ENCODE measurements around the gene MRFAP1.
"Not testable (repeated sequence)": the region's sequence is repeated elsewhere in the genome, so short reads cannot be mapped to it uniquely, and the experiment has no call there.

The MRFAP1 gene

DNA sequence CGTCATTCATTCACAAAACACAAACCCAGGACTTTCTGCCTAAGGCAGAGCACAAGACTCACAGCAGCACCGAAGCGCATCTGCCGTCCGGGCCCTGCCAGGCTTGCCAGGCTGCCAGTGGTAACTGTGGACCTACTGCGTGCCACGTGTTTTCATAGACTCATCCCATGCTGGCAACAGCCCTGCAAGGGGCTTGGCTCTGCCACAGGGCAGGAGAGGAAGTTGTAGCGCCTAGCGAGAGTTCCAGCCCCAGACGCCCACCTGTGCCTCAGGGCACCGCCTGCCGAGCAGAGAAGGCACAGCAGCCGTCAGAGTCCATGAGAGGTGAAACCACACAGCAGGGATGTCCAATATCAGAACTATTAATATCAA lies 18.9 kb upstream of the MRFAP1 start:
- TF ChIP-seq, protein P1, sequence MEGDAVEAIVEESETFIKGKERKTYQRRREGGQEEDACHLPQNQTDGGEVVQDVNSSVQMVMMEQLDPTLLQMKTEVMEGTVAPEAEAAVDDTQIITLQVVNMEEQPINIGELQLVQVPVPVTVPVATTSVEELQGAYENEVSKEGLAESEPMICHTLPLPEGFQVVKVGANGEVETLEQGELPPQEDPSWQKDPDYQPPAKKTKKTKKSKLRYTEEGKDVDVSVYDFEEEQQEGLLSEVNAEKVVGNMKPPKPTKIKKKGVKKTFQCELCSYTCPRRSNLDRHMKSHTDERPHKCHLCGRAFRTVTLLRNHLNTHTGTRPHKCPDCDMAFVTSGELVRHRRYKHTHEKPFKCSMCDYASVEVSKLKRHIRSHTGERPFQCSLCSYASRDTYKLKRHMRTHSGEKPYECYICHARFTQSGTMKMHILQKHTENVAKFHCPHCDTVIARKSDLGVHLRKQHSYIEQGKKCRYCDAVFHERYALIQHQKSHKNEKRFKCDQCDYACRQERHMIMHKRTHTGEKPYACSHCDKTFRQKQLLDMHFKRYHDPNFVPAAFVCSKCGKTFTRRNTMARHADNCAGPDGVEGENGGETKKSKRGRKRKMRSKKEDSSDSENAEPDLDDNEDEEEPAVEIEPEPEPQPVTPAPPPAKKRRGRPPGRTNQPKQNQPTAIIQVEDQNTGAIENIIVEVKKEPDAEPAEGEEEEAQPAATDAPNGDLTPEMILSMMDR (IDR thresholded peaks at IDR 0.05; ENCODE audit: low read depth, low read length) = no peak
- DNase-seq = no peak
- H3K4me3 ChIP-seq (ENCODE audit: low read depth, low read length) = no peak overlapping the region
- H3K9me3 ChIP-seq (ENCODE audit: severe bottlenecking) = no peaks in the 10 kb centered on the region
- H3K27me3 ChIP-seq (ENCODE audit: insufficient read depth, low read depth, severe bottlenecking) = no peaks in the 10 kb centered on the region
- peaks cover 9% of the 10 kb centered on the region for H3K36me3 ChIP-seq
- no peak overlapping the region for H3K27ac ChIP-seq

DNA sequence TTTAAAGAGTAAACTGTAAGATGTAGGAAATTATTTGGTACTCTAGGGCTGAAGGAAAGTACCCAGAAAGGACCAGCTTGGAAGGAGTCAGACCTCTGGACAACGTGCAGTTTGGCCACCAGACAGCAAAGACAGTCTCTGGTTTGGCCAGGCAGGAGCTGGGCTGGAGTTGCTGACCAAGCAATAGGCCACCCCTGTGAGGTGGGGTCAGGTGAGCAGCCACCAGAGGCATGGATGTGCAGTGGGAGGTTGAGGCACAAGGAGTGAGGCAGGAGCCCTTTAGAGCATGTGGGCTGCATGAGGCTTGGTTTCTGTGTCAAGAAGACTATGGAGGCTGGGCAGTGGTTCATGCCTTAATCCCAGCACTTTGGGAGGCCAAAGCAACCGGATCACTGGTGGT lies 17.7 kb upstream of the MRFAP1 start:
- peaks cover 2% of the 10 kb centered on the region; the same call in 1 of the 2 replicates for H3K36me3 ChIP-seq
- TF ChIP-seq, protein P1 (IDR thresholded peaks at IDR 0.05; ENCODE audit: low read depth, low read length) = no peak
- no peak for DNase-seq

DNA sequence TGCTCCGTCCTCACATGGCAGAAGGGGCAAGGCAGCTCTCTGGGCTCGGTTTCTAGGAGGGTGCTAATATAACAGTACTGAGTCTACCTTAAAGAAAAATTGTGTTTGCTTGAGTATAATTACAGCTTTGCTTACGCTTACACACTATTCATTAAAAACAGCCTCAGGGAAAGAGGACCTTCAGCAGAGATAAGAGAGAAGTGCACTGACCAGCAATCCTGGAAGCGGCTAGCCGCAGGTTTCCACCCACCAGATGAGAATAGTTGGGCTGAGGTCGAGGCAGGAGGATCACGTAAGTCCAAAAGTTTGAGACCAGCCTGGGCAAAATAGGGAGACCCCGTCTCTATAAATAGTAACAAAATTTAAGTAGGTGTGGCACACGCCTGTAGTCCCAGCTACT lies 15.2 kb upstream of the MRFAP1 start:
- DNase-seq = no peak
- H3K27ac ChIP-seq = no peak overlapping the region
- TF ChIP-seq, protein P1 (IDR thresholded peaks at IDR 0.05; ENCODE audit: low read depth, low read length) = no peak

More for the DNA sequence above, 17.7 kb upstream of the MRFAP1 start:
- no peaks in the 10 kb centered on the region for H3K27me3 ChIP-seq (ENCODE audit: insufficient read depth, low read depth, severe bottlenecking)
- no peaks in the 10 kb centered on the region for H3K9me3 ChIP-seq (ENCODE audit: severe bottlenecking)
- H3K4me3 ChIP-seq (ENCODE audit: low read depth, low read length) = no peak overlapping the region
- H3K27ac ChIP-seq = no peak overlapping the region

DNA sequence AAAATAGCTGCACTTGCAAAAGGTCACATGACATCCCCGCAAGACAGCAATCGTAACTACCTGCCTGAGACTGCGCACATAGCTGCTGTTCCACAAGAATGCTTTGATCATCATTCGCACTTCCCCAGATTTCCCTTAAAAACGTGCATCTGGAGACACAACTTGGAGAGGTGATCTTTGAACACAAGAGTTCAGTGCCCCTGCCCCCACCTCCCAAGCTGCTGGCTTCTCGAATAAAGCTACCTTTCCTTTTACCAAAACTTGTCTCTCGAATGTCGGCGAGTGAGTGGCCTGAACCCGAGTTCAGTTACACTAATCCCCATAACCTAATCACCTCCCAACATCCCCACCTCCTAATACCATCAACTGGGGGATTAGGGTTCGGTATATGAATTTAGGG lies 14.4 kb upstream of the MRFAP1 start:
- Histone ChIP-seq H3K27ac (no peak overlapping the region), H3K27me3 (ENCODE audit: insufficient read depth, low read depth, severe bottlenecking) (no peaks in the 10 kb centered on the region), H3K36me3 (no peaks in the 10 kb centered on the region), H3K9me3 (ENCODE audit: severe bottlenecking) (no peaks in the 10 kb centered on the region), H3K4me3 (ENCODE audit: low read depth, low read length) (no peak overlapping the region)
- TF ChIP-seq, protein P1 (IDR thresholded peaks at IDR 0.05; ENCODE audit: low read depth, low read length) = no peak
- no peak for DNase-seq

More for the DNA sequence above, 15.2 kb upstream of the MRFAP1 start:
- Histone ChIP-seq H3K9me3 (ENCODE audit: severe bottlenecking) (no peaks in the 10 kb centered on the region), H3K4me3 (ENCODE audit: low read depth, low read length) (no peak overlapping the region), H3K27me3 (ENCODE audit: insufficient read depth, low read depth, severe bottlenecking) (no peaks in the 10 kb centered on the region), H3K36me3 (no peaks in the 10 kb centered on the region)

DNA sequence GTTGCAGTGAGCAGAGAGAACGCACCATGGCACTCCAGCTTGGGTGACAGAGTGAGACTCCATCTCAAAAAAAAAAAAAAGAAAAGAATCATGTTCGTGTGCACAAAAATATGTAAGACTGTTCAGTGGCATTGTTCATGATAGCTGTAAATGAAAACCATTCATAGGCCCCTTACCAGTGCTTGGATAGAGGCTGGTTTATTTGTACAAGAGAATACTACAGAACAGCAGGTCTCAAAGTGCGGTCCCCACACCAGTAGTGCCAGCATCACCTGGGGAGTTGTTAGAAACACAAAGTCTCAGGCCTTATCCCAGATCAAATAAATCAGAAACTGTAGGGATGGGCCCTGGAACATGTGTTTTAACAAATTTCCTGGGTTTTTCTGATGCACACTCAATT lies 12.7 kb upstream of the MRFAP1 start:
- Histone ChIP-seq H3K27me3 (ENCODE audit: insufficient read depth, low read depth, severe bottlenecking) (no peaks in the 10 kb centered on the region), H3K9me3 (ENCODE audit: severe bottlenecking) (no peaks in the 10 kb centered on the region), H3K36me3 (no peaks in the 10 kb centered on the region), H3K4me3 (ENCODE audit: low read depth, low read length) (no peak overlapping the region), H3K27ac (no peak overlapping the region)
- TF ChIP-seq, protein P1 (IDR thresholded peaks at IDR 0.05; ENCODE audit: low read depth, low read length) = no peak
- no peak for DNase-seq

DNA sequence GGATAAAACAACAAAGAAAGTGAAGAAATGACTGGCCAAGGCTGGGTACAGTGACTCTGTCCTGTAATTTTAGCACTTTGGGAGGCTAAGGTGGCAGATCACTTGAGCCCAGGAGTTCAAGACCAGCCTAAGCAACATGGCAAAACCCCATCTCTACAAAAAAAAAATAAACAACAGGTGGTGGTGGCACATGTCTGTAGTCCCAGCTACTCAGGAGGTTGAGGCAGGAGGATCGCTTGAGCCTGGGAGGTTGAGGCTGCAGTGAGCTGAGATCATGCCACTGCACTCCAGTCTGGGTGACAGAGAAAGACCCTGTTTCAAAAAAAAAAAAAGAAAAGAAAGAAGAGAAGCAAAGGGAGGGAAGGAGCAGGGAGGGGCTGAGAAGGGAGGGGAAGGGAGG lies 12.0 kb upstream of the MRFAP1 start:
- H3K4me3 ChIP-seq (ENCODE audit: low read depth, low read length); DNase-seq; H3K36me3 ChIP-seq; H3K9me3 ChIP-seq (ENCODE audit: severe bottlenecking); H3K27ac ChIP-seq; H3K27me3 ChIP-seq (ENCODE audit: insufficient read depth, low read depth, severe bottlenecking): not testable (repeated sequence)

Measured in WERI-Rb-1 (cell line).